A673 (cell line): ENCODE data around the gene KCNQ1.

Experiments
- EZH2 ChIP-seq: fragments of 200-600 bp; sonication (generic); IDR thresholded peaks from 2 replicates; pipeline ENCODE4 v1.6.1; 2017; ENCODE audit warnings: borderline replicate concordance, low read depth, mild to moderate bottlenecking, mixed read lengths, antibody characterized with exemption, low read length; ENCODE audit not compliant: poor library complexity, severe bottlenecking
- TF ChIP-seq, protein P1 (sequence below): fragments of 300-800, 200-600 bp; sonication (generic); conservative IDR thresholded peaks from 2 replicates; pipeline ENCODE4 v1.5.1; 2017; ENCODE audit warnings: low read depth, mild to moderate bottlenecking, antibody characterized with exemption, low read length, moderate library complexity, mixed read lengths

DNA sequence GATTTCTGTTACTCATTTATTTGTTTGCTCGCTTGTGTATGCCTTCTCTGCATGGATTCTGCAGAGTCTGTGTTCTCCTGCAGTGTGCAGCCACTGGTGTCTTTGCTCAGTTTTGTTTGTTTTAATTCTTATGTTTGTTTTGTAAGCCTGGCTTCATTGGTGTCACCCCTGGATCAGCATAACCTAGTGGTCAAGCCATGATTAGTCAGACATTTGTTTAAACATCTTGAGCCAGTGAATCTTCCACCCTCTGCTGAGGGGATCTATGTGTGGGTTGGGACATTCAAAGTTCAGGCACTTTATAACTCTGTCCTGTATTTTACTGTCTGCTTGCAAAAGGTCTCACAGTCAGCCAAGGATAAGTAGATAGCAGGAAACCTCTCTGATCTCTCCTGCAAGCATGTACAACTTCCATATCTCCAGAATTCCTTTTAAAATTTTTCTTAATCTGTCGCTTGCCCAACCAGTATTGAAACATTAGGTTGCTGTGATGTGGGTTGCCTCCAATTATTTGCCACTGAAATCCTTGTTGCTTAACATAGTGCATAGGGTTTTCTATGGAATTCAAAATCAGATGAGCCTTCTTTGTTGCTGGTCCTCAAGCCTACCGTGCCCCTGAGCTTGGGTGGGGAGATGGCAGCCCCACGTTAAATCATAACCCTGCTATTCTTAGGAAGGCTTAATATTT lies 168.2 kb downstream of the KCNQ1 start:
- TF ChIP-seq, protein P1, sequence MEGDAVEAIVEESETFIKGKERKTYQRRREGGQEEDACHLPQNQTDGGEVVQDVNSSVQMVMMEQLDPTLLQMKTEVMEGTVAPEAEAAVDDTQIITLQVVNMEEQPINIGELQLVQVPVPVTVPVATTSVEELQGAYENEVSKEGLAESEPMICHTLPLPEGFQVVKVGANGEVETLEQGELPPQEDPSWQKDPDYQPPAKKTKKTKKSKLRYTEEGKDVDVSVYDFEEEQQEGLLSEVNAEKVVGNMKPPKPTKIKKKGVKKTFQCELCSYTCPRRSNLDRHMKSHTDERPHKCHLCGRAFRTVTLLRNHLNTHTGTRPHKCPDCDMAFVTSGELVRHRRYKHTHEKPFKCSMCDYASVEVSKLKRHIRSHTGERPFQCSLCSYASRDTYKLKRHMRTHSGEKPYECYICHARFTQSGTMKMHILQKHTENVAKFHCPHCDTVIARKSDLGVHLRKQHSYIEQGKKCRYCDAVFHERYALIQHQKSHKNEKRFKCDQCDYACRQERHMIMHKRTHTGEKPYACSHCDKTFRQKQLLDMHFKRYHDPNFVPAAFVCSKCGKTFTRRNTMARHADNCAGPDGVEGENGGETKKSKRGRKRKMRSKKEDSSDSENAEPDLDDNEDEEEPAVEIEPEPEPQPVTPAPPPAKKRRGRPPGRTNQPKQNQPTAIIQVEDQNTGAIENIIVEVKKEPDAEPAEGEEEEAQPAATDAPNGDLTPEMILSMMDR, result no peak
- TF ChIP-seq EZH2, result no peak
